AG09319 (cell line): ENCODE results near the gene KLF3.

Experiments used
- DNase-seq: peaks from one replicate; pipeline ENCODE4 v3.0.0-alpha.2; 2010; ENCODE audit warnings: low read depth; ENCODE audit errors: extremely low read depth
- CTCF ChIP-seq: IDR thresholded peaks from 2 replicates; pipeline ENCODE4 v1.5.1; 2011; ENCODE audit warnings: low read depth, mild to moderate bottlenecking, inconsistent platforms, low read length, moderate library complexity

Gene KLF3

GRCh38 chr4:38656111-38656510 is 7.9 kb upstream of the KLF3 start:
- TF ChIP-seq CTCF, result no peak
- no peak for DNase-seq

GRCh38 chr4:38659346-38659745 is 4.7 kb upstream of the KLF3 start:
- no peak for DNase-seq
- TF ChIP-seq CTCF, result no peak

GRCh38 chr4:38660838-38661237 is 3.2 kb upstream of the KLF3 start:
- DNase-seq, result no peak
- no peak for TF ChIP-seq CTCF

GRCh38 chr4:38661371-38661770 is 2.6 kb upstream of the KLF3 start:
- TF ChIP-seq CTCF, result no peak
- DNase-seq, result no peak

GRCh38 chr4:38662522-38663089 is 1.4 kb upstream of the KLF3 start:
- no peak for TF ChIP-seq CTCF
- no peak for DNase-seq

GRCh38 chr4:38663090-38663800 is 754 bp upstream of the KLF3 start:
- no peak for DNase-seq
- no peak for TF ChIP-seq CTCF

- no peak for DNase-seq
- TF ChIP-seq CTCF, result no peak
Measured at GRCh38 chr4:38664706-38665401, 855 bp downstream of the KLF3 start.
